ENCODE results near the gene REN. TPM values are rescaled to one million over a fixed set of nuclear protein-coding genes. Genes with fewer than 3 reads are reported as not detected.
A peak's percentile ranks its signal among the peaks of the same experiment; 100 is the strongest.

Gene REN
- total and polyA plus RNA-seq, 2 of the 8 experiments (the other 6 are each of a cell fraction or from before 2014, with no cell fraction given) = 0.05 TPM; not detected in 1

- Histone ChIP-seq H3K36me3 (ENCODE audit: control insufficient read depth in 2 of 4, insufficient read depth in 4 of 4, low read length in 3 of 4) (no peaks in the 10 kb centered on the region), H3K9me3 (ENCODE audit: insufficient read depth in 2 of 2, low read depth in 1 of 2, low read length in 1 of 2) (no peaks in the 10 kb centered on the region), H3K4me3 (ENCODE audit: extremely low read depth in 1 of 4, insufficient read depth in 2 of 4, low read depth in 3 of 4, low read length in 4 of 4) (peak overlapping the region in 2 of 4 experiments; percentile 17 to 30; a peak in 3 of 8 replicates), H3K9ac (replicated peaks in 1 of 4; ENCODE audit: extremely low read depth in 1 of 4, low read depth in 3 of 4, low read length in 3 of 4) (no peak overlapping the region), H2AK5ac (ENCODE audit: low read depth, low read length) (no peak overlapping the region), H3K23me2 (ENCODE audit: low read depth, low read length) (peaks cover 12% of the 10 kb centered on the region; the same call in 1 of the 2 replicates), H4K8ac (ENCODE audit: extremely low read depth, insufficient read depth, low read length) (no peak overlapping the region), H2BK120ac (replicated peaks; ENCODE audit: low read depth, low read length) (no peak overlapping the region), H2BK15ac (ENCODE audit: low read length) (peak overlapping the region; percentile 25; the same call in 1 of the 2 replicates), H2BK12ac (ENCODE audit: low read depth, low read length) (no peak overlapping the region; the same call in 1 of the 2 replicates), H3K56ac (replicated peaks; ENCODE audit: insufficient read length, low read depth, low read length) (no peak overlapping the region), H3K18ac (ENCODE audit: extremely low read depth, low read length) (peak overlapping the region; percentile 71), H2AFZ (ENCODE audit: low read length) (no peak overlapping the region), H3K79me2 (ENCODE audit: control insufficient read depth in 1 of 2, insufficient read depth in 2 of 2, low read length in 2 of 2) (no peaks in the 10 kb centered on the region), H4K5ac (ENCODE audit: insufficient read length, low read depth, low read length) (no peak overlapping the region), H3K23ac (ENCODE audit: insufficient read length) (no peak overlapping the region), H3K4me1 (replicated peaks in 1 of 4; ENCODE audit: control insufficient read depth in 3 of 4, insufficient read depth in 4 of 4, low read length in 3 of 4) (peaks cover 0 to 43% (median 29%) of the 10 kb centered on the region in 4 experiments; a peak in 6 of 7 replicates), H3K79me1 (ENCODE audit: low read depth, low read length) (peaks cover 2% of the 10 kb centered on the region; the same call in 1 of the 2 replicates), H3K4me2 (ENCODE audit: insufficient read depth in 1 of 2, low read depth in 2 of 2, low read length in 2 of 2) (peak overlapping the region; percentile 52 to 53), H2BK20ac (ENCODE audit: low read length) (peak overlapping the region; percentile 21; the same call in 1 of the 2 replicates), H2BK5ac (ENCODE audit: low read depth, low read length) (peak overlapping the region; percentile 37; the same call in 1 of the 2 replicates), H3K27me3 (replicated peaks in 1 of 4; ENCODE audit: control insufficient read depth in 3 of 4, extremely low read depth in 1 of 4, insufficient read depth in 3 of 4, low read length in 3 of 4) (peaks cover 0 to 16% (median 13%) of the 10 kb centered on the region in 4 experiments; a peak in 4 of 7 replicates), H3K4ac (replicated peaks; ENCODE audit: insufficient read length, low read depth, low read length) (no peak overlapping the region), H3K14ac (ENCODE audit: insufficient read length) (no peak overlapping the region), H4K91ac (replicated peaks; ENCODE audit: insufficient read length, low read length) (peak overlapping the region; percentile 7), H3K27ac (ENCODE audit: low read depth, low read length) (0 out of 2 replicates have a peak overlapping the region, but pooled peaks have one; percentile 8), H4K20me1 (replicated peaks in 1 of 2; ENCODE audit: control insufficient read depth in 1 of 2, insufficient read depth in 2 of 2, low read length in 2 of 2) (no peaks in the 10 kb centered on the region)
- FAIRE-seq (peak; percentile 82), DNase-seq (ENCODE audit: low read depth in 1 of 2, low spot score in 2 of 2) (no peak)
- 55% methylated on average over 13 of the region's 13 CpGs; no CpG with 5 or more reads in 1 of the 2 experiments for WGBS, 2 experiments (ENCODE audit: extremely low coverage in 1 of 2, insufficient coverage in 1 of 2, insufficient read length in 1 of 2, insufficient replicate concordance in 2 of 2, low coverage in 1 of 2, low lambda C conversion rate in 2 of 2, missing lambda C conversion rate in 1 of 2)
- POLR2A ChIA-PET (ENCODE audit: partially characterized antibody) = interaction anchor here (0.6 to 6.5 kb wide), 7 partner anchors 9 to 151 kb away, joined by 3 to 35 read pairs (median 3); partner anchors contain the start of gene GOLT1A
- CTCF ChIA-PET (ENCODE audit: partially characterized antibody) = interaction anchor here (0.9 to 4.9 kb wide), 6 partner anchors 12 to 288 kb away, joined by 3 to 34 read pairs (median 3); no protein-coding TSS in a partner anchor
- TF ChIP-seq POLR2AphosphoS5 (IDR thresholded peaks at IDR 0.05; ENCODE audit: low read depth, low read length) (no peak), RNF2 (IDR thresholded peaks at IDR 0.05; ENCODE audit: borderline replicate concordance, low read depth, low read length, missing control alignments, poor library complexity, severe bottlenecking) (no peak), SP2 (IDR thresholded peaks at IDR 0.05; ENCODE audit: low read length) (no peak), TBP (IDR thresholded peaks at IDR 0.05; ENCODE audit: low read depth, low read length) (no peak), GTF2F1 (IDR thresholded peaks at IDR 0.05; ENCODE audit: borderline replicate concordance, low read depth, low read length) (no peak), CTCF (IDR thresholded peaks at IDR 0.05; ENCODE audit: control extremely low read depth in 1 of 3, insufficient read depth in 1 of 3, low read depth in 1 of 3, low read length in 3 of 3) (no peak)
These were observed 18.4 kb downstream of the REN start for GRCh38 chr1:204147406-204148383.
